Fibroblast of skin of left biceps (primary cell): ENCODE data around the gene LIX1.
"Not testable (repeated sequence)": the region's sequence is repeated elsewhere in the genome, so short reads cannot be mapped to it uniquely, and the experiment has no call there.

Experiments
- DNase-seq, 2 experiments: peaks; one replicate each; pipeline ENCODE4 v3.0.0-alpha.2; 2013; ENCODE audit warnings: low read depth in 2 of 2

Gene LIX1

DNA sequence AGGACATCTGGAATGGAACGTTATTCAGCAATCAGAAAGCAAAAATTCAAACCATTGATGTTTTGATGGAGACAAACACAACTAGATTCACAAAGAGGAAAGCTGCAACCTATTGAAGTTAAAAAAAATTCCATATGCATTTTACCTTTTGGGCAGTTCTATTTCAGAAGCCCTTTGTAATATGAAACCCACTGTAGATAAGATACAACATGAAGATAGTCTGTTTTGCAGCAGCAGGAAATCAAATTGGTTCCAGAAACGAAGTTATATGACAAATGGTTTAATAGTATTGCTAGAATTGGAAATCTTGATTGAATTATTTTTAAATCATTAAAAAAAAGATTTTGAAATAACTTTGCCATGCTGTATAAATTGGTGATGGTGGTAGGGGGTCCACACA lies 872 bp downstream of the LIX1 start:
- no peak for DNase-seq

DNA sequence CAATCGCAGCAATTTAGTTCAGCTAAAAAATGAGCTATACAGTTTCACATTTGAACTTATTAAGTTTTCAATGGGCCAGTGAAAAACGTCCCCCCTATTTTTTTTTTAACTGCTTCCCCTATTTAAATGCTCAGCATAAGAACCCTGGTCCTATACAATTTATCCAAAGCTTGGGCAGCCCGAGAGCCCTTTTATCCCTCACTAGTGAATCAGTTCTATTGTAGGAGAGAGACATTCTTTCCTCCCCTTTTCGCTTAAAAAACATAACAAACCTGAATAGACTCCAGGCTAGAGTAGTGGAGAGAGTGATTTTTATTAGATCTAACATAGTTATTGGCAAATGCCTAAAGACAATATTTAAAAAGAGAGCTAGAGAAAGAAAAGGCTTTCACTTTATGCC lies 1.4 kb downstream of the LIX1 start:
- no peak for DNase-seq

DNA sequence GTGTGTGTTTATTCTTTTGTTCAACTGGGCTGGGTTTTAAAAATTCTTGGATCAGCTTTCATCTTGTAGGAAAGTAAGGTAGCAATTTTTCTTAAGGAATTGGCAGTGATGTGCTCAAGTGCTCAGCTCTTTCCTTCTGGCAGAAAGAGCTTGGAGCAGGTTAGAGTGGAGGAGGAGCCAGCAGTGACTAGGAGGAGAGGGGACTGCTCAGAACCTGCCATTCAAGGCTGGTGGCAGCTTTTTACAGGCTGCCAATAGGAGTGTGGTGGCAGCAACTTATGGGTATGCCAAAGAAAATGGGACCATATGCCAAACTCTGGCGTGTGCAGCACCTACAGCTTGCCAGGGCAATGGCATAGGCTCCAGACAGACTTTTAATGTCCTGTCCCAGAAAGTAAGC lies 2.2 kb downstream of the LIX1 start:
- DNase-seq = not testable (repeated sequence)

DNA sequence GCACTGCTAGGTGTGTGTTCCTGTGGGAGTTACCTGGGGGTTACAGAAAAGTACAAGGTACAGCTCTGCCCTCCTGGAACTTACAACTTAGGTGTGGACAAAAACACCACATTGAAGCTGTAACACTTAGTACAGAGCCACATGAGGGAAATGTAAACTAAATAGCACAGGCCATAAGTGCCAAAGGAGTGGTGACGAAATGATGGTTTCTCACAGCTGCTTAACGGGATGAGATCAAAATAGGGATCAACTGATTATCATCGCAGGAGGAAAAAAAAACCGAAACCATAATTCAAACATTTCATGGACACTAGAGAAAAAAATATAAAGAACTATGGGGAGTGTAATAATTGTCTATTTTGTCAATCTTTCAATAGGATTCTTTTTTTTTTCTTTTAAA lies 5.9 kb downstream of the LIX1 start:
- no peak for DNase-seq

DNA sequence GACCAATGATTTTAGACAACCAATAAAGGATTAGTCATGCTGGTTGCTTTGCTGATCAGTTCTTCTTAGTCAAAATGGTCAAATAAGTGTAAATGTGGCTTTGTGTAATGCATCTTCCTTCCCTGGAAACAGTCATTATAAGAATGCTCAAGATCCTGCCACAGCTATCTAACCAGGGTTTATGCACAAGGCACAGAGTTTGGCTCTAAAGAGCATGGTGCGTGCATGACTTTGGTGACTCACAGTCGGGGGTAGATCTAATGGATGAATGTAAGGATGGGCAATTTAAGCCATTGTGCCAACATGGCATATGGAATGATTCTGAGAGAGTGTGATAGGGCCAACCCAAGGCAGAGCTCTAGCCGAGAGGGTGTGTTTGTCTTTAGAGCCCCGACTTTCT lies 6.5 kb downstream of the LIX1 start:
- no peak for DNase-seq

GRCh38 chr5:97134634-97135033 lies 7.8 kb downstream of the LIX1 start:
- no peak for DNase-seq

GRCh38 chr5:97133101-97133500 lies 9.3 kb downstream of the LIX1 start:
- DNase-seq = no peak

- no peak for DNase-seq
Observed at GRCh38 chr5:97131921-97132320, 10.5 kb downstream of the LIX1 start.

- no peak for DNase-seq
Observed at GRCh38 chr5:97131139-97131710, 11.2 kb downstream of the LIX1 start.

DNA sequence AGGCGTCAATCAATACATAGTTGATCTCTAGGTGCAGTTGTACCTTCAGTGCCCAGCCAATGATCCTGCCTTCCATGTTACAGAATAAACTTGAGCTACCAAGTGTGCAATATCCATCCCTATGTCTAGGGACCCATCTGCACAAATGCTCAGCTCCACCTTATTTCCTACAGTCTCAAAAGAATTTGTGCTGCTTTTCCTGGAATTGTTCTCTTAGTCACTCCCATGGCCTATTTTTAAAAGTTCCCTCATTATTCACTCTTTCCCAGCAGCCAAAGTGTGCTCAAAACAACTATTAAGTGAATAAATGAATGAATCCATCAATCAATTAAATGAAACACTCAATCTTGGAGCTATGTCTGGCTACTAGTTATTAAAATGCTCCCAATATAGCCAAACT lies 14.7 kb downstream of the LIX1 start:
- DNase-seq = no peak

- DNase-seq = no peak
Observed at GRCh38 chr5:97125125-97125683, 17.2 kb downstream of the LIX1 start.

GRCh38 chr5:97124335-97124734 lies 18.1 kb downstream of the LIX1 start:
- no peak for DNase-seq

GRCh38 chr5:97121848-97122247 lies 20.6 kb downstream of the LIX1 start:
- no peak for DNase-seq

GRCh38 chr5:97120195-97120594 lies 22.2 kb downstream of the LIX1 start:
- DNase-seq = no peak

- DNase-seq = no peak
Observed at GRCh38 chr5:97119007-97119390, 23.4 kb downstream of the LIX1 start.

GRCh38 chr5:97118261-97119006 lies 24.0 kb downstream of the LIX1 start:
- DNase-seq = no peak

- no peak for DNase-seq
Observed at GRCh38 chr5:97115932-97116331, 26.5 kb downstream of the LIX1 start.

DNA sequence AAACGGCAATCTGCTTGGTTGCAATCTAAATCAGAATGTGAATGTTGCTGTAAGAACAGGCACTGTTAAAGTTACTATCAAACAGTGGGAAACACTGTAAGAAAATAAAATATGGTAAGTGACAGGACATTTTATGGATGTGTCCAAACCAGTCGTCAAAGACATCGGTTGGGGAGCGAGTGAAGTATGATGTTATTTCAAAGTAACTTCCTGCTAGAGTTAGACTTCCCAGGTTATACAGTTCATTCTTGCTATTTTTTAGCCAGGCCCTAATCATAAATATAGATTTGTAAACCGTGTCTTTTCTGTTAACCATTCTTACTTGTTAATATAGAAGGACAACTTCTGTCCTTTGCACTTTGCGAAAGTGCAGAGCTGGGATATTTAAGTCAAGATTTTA lies 30.2 kb downstream of the LIX1 start:
- DNase-seq = no peak

GRCh38 chr5:97111616-97112015 lies 30.8 kb downstream of the LIX1 start:
- no peak for DNase-seq

DNA sequence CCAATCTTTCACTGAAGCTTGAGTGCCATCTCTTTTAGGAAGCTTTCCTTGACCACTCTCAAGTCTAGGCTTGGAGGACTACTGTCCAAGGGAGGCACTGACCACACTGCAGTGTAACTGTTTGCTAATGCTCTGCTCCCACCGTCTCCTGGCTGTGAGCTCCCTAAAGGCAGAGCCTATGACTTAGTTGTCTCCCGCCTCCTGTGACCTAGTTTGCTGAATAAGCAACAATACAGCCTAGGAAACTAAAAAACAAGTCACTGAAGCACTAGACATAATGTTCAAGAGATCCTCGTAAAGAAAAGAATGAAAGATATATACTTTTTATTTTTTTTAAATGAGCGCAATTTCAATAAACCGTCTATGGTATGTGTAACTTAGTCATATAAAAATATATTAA lies 31.4 kb downstream of the LIX1 start:
- DNase-seq = no peak

GRCh38 chr5:97107318-97107717 lies 35.1 kb downstream of the LIX1 start:
- DNase-seq = no peak

- DNase-seq = no peak
Observed at GRCh38 chr5:97106216-97106581, 36.2 kb downstream of the LIX1 start.

DNA sequence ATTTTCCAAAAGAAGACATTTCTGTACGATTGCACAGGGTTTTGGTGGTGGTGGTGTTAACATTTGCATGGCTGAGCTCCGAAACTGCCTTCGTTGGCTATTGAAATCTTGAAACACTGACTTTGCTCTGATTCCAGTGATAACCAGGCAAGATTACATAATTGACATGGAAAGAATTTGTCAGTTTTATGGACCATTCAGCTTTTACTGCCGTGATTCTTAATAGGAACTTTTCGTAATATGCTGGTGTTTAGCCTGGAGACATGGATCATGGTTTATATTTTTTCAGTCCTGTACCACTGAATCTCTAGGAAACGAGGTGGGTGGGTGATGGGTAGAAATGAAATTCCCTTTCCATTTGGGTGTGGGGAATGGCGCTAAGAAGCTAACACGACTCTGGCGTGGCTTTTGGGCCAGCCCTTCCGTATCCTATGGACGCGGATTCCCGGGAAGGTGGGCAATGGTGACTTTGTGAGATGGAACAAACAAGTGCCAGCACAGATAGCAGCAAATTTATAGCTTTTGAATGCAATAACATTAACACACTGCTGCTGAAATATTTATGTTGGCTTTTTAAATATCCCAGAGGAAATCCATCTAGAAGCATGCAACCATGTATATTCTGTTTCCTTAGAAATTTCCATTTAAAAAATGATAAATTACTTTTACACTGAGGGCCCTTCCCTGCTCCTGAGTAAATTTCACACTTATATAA lies 36.8 kb downstream of the LIX1 start:
- DNase-seq = no peak
